Transverse colon (tissue), 4 donors: Measurements from ENCODE around the gene PXN. TPM values are rescaled to one million over a fixed set of nuclear protein-coding genes. Genes with fewer than 3 reads are reported as not detected.
"Not testable (repeated sequence)": the region's sequence is repeated elsewhere in the genome, so short reads cannot be mapped to it uniquely, and the experiment has no call there.

Experiments
- DNase-seq: peaks from one replicate; pipeline ENCODE4 v3.0.0-alpha.2; 2019
- H3K27ac ChIP-seq, 4 donors: fragments of 200-600 bp; sonication (generic); 2 replicates each; pipeline ENCODE4 v1.5.1; 2016 to 2018; ENCODE audit warnings: inconsistent platforms in 4 of 4
- H3K27me3 ChIP-seq: fragments of 200-600 bp; sonication (generic); 2 replicates; pipeline ENCODE4 v1.5.1; 2017; ENCODE audit warnings: inconsistent platforms
- H3K36me3 ChIP-seq, 4 donors: fragments of 200-600 bp; sonication (generic); 2 replicates each; pipeline ENCODE4 v1.5.1; 2017 to 2019; ENCODE audit warnings: inconsistent platforms in 4 of 4
- H3K4me1 ChIP-seq, 4 donors: fragments of 200-600 bp; sonication (generic); 2 replicates each; pipeline ENCODE4 v1.5.1; 2017 to 2020; ENCODE audit warnings: inconsistent platforms in 4 of 4
- H3K4me3 ChIP-seq, 4 donors: fragments of 200-600 bp; sonication (generic); 1 replicate in 1 of 4; 2 replicates in 3 of 4; pipeline versions ENCODE4 v1.5.1 to v1.6.1; 2017 to 2019; ENCODE audit warnings: inconsistent platforms in 4 of 4
- H3K9me3 ChIP-seq, 2 donors: fragments of 200-600 bp; sonication (generic); 2 replicates each; pipeline ENCODE4 v1.5.1; 2017 to 2019; ENCODE audit warnings: inconsistent platforms in 2 of 2
- EP300 ChIP-seq: sonication (generic); formaldehyde crosslinking; IDR thresholded peaks from one replicate; pipeline ENCODE4 v1.6.1; 2017; ENCODE audit warnings: antibody characterized with exemption, low read depth
- POLR2A ChIP-seq: fragments of 450-650 bp; IDR thresholded peaks from one replicate; pipeline ENCODE4 v1.6.1; 2016; ENCODE audit warnings: antibody characterized with exemption, mild to moderate bottlenecking, moderate library complexity
- POLR2AphosphoS5 ChIP-seq, 3 donors: sonication (generic); formaldehyde crosslinking; IDR thresholded peaks; one replicate each; pipeline ENCODE4 v1.6.1; 2016; ENCODE audit warnings: antibody characterized with exemption in 3 of 3
- WGBS, 2 donors: methylation state at CpG; one replicate each; pipeline ENCODE4 v1.1.5; 2018; ENCODE audit warnings: low coverage in 1 of 2; 5-methylcytosine and 5-hydroxymethylcytosine counted together
- in situ Hi-C, 4 donors: fragments of 200-750 bp; cut with MboI; loops; one replicate each; pipeline versions ENCODE4 v1.15.0 to v1.15.1; 2017; ENCODE audit warnings: low sequenced_read_pairs in 3 of 4, low pct_ligation_motif_present in 1 of 4, low pct_unique_long_range_greater_than_20kb in 1 of 4
- intact Hi-C: fragments of 100-400 bp; cut with DNase I; formaldehyde crosslinking; loops from one replicate; pipeline ENCODE4 v1.15.1; 2023; ENCODE audit warnings: low total_unique reads
- total RNA-seq, 4 donors: library from RNA; depleted of rRNA; stranded (reverse); fragments of >200 nt; gene quantifications; one replicate each; pipeline ENCODE4 v1.1.0, GENCODE V29; 2016
- TF ChIP-seq, protein P1 (sequence below), 5 experiments: fragments of 200-600 bp in 3 of 5; fragments of 450-650 bp in 2 of 5; sonication (generic) in 3 of 5; IDR thresholded peaks; 1 replicate in 2 of 5; 2 replicates in 3 of 5; pipeline ENCODE4 v1.5.1; 2016 to 2017; ENCODE audit warnings: antibody characterized with exemption in 5 of 5, inconsistent platforms in 3 of 5, mild to moderate bottlenecking in 2 of 5, moderate library complexity in 1 of 5

PXN gene
- total RNA-seq, 4 donors from 2014 or later: 101 to 328 (median 198) TPM

GRCh38 chr12:120194226-120194533 lies 71.3 kb downstream of the PXN start:
- DNase-seq: no peak
- intact Hi-C loops: no loop called here
- WGBS, 2 donors: 0% methylated on average over 2 to 15 of the region's 18 CpGs
- H3K27ac ChIP-seq: peak overlapping the region; percentile 89 to 95 (median 94)
- peaks cover 0 to 35% (median 16%) of the 10 kb centered on the region in 4 donors for H3K36me3 ChIP-seq
- no peak for TF ChIP-seq POLR2AphosphoS5 (IDR thresholded peaks at IDR 0.05)
- TF ChIP-seq EP300: no peak
- no peak for TF ChIP-seq POLR2A
- TF ChIP-seq, protein P1, sequence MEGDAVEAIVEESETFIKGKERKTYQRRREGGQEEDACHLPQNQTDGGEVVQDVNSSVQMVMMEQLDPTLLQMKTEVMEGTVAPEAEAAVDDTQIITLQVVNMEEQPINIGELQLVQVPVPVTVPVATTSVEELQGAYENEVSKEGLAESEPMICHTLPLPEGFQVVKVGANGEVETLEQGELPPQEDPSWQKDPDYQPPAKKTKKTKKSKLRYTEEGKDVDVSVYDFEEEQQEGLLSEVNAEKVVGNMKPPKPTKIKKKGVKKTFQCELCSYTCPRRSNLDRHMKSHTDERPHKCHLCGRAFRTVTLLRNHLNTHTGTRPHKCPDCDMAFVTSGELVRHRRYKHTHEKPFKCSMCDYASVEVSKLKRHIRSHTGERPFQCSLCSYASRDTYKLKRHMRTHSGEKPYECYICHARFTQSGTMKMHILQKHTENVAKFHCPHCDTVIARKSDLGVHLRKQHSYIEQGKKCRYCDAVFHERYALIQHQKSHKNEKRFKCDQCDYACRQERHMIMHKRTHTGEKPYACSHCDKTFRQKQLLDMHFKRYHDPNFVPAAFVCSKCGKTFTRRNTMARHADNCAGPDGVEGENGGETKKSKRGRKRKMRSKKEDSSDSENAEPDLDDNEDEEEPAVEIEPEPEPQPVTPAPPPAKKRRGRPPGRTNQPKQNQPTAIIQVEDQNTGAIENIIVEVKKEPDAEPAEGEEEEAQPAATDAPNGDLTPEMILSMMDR (IDR thresholded peaks at IDR 0.05): no peak
- H3K4me3 ChIP-seq: peak overlapping the region; percentile 84 to 99 (median 92)
- H3K9me3 ChIP-seq: no peaks in the 10 kb centered on the region
- in situ Hi-C loops: no loop called here
- H3K27me3 ChIP-seq: no peaks in the 10 kb centered on the region
- peaks cover 14 to 44% (median 31%) of the 10 kb centered on the region in 4 donors for H3K4me1 ChIP-seq

DNA sequence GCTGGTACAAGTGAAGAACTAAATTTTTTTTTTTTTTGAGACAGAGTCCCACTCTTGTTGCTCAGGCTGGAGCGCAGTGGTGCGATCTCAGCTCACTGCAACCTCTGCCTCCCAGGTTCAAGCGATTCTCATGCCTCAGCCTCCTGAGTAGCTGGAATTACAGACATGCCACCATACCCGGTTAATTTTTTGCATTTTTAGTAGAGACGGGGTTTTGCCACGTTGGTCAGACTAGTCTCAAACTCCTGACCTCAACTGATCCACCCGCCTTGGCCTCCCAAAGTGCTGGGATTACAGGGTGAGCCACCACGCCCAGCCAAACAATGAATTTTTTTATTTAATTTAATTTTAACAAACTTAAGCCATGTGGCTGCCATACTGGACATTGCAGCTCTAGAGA lies 72.2 kb downstream of the PXN start:
- WGBS, 2 donors: 57 to 73% methylated on average over 7 to 8 of the region's 8 CpGs
- Histone ChIP-seq H3K27ac (peak overlapping the region in 2 of 4 donors; percentile 89 to 93), H3K4me3 (peak overlapping the region in 2 of 4 donors; percentile 92 to 99), H3K4me1 (peaks cover 14 to 35% (median 26%) of the 10 kb centered on the region in 4 donors), H3K36me3 (peaks cover 0 to 36% (median 17%) of the 10 kb centered on the region in 4 donors)
- H3K9me3 ChIP-seq, DNase-seq, intact Hi-C loops, H3K27me3 ChIP-seq, in situ Hi-C loops: not testable (repeated sequence)

DNA sequence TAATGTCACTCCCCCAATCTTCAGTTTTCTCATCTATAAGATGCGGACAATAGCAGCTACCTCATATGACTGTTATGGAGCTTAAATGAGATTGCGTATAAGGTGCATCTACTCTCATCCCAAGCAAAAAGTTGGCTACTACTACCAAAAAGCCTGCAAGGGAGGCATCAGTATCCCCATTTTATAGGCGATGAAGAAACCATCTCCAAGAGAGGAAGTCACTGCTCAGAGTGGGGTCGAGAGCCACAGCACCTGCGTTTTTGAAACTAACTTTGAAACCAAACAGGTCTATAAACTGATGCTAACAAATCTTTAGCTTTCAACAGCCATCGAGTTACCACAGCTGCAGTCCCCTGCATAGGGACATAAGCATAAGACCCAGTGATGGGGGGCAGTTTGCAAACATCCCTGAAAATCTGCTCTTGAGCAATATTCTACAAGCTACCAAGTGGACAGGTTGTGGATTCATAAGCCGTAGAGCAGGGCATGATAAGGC lies 74.5 kb downstream of the PXN start:
- WGBS, 2 donors: 83 to 88% methylated on average over 1 to 7 of the region's 7 CpGs
- TF ChIP-seq POLR2AphosphoS5 (IDR thresholded peaks at IDR 0.05): no peak
- TF ChIP-seq, protein P1 (IDR thresholded peaks at IDR 0.05): no peak
- TF ChIP-seq POLR2A: no peak
- TF ChIP-seq EP300: no peak
- Histone ChIP-seq H3K27ac (no peak overlapping the region), H3K4me1 (peaks cover 14 to 27% (median 22%) of the 10 kb centered on the region in 4 donors), H3K36me3 (peaks cover 0 to 32% (median 12%) of the 10 kb centered on the region in 4 donors), H3K27me3 (no peaks in the 10 kb centered on the region), H3K9me3 (no peaks in the 10 kb centered on the region), H3K4me3 (no peak overlapping the region)
- intact Hi-C loops: no loop called here
- DNase-seq: no peak
- in situ Hi-C loops: no loop called here

- in situ Hi-C loops: no loop called here
- Histone ChIP-seq H3K9me3 (no peaks in the 10 kb centered on the region), H3K36me3 (peaks cover 0 to 38% (median 14%) of the 10 kb centered on the region in 4 donors), H3K27me3 (no peaks in the 10 kb centered on the region), H3K4me1 (peaks cover 11 to 21% (median 19%) of the 10 kb centered on the region in 4 donors), H3K27ac (no peak overlapping the region), H3K4me3 (no peak overlapping the region)
- WGBS, 2 donors: 93 to 100% methylated on average over 2 to 5 of the region's 5 CpGs
- intact Hi-C loops: no loop called here
- no peak for DNase-seq
- TF ChIP-seq POLR2A (no peak), EP300 (no peak), POLR2AphosphoS5 (IDR thresholded peaks at IDR 0.05) (no peak)
- TF ChIP-seq, protein P1 (IDR thresholded peaks at IDR 0.05): no peak
These were observed 75.1 kb downstream of the PXN start for GRCh38 chr12:120190386-120190785.

- no peaks in the 10 kb centered on the region for H3K9me3 ChIP-seq
- no peak overlapping the region for H3K4me3 ChIP-seq
- intact Hi-C loops (no loop called here), in situ Hi-C loops (no loop called here)
- no peak overlapping the region for H3K27ac ChIP-seq
- H3K27me3 ChIP-seq: no peaks in the 10 kb centered on the region
- no peaks in the 10 kb centered on the region for H3K4me1 ChIP-seq
- TF ChIP-seq, protein P1 (IDR thresholded peaks at IDR 0.05): no peak
- TF ChIP-seq POLR2AphosphoS5 (IDR thresholded peaks at IDR 0.05): no peak
- no peak for TF ChIP-seq EP300
- TF ChIP-seq POLR2A: no peak
- H3K36me3 ChIP-seq: peaks cover 0 to 69% (median 26%) of the 10 kb centered on the region in 4 donors
- no peak for DNase-seq
- WGBS, 2 donors: 53 to 84% methylated on average over 3 to 4 of the region's 4 CpGs
These were observed 78.9 kb downstream of the PXN start for GRCh38 chr12:120186654-120187053.
